Panc1 (cell line): ENCODE measurements around the gene GPX7. TPM values are rescaled to one million over a fixed set of nuclear protein-coding genes. Genes with fewer than 3 reads are reported as not detected.

Experiments used
- ATAC-seq: fragments of 200-7000 bp; cut with Tn5 transposase; 2 replicates; pipeline ENCODE4 v1.9.1; 2020; ENCODE audit warnings: mild to moderate bottlenecking, moderate library complexity
- BruUV-seq: library from RNA; stranded (reverse); fragments of 400-500 nt; replicated peaks from 2 replicates; lab custom pipeline; 2021; lab: Mats Ljungman, UMichigan
- CTCF ChIA-PET: fragments of 300-600 bp; sonication (Branson Sonifier 250); formaldehyde crosslinking; loops from one replicate; lab custom pipeline; 2022; ENCODE audit warnings: antibody characterized with exemption; lab: Charles Lee
- POLR2A ChIA-PET: fragments of 300-600 bp; sonication (Branson Sonifier 250); formaldehyde crosslinking; loops from one replicate; lab custom pipeline; 2022; ENCODE audit warnings: antibody characterized with exemption; lab: Charles Lee
- DNase-seq: peaks from one replicate; pipeline ENCODE4 v3.0.0-alpha.2; 2010; ENCODE audit warnings: low read depth, low spot score
- H3K27ac ChIP-seq: 2 replicates; pipeline ENCODE4 v1.5.1; 2011; ENCODE audit warnings: mild to moderate bottlenecking, low read length, inconsistent platforms
- H3K27me3 ChIP-seq: fragments of 200-500 bp; sonication (Bioruptor generic); 2 replicates; pipeline ENCODE4 v1.6.0; 2014; ENCODE audit warnings: low read length, inconsistent platforms; ENCODE audit not compliant: control insufficient read depth, insufficient read depth
- H3K36me3 ChIP-seq: fragments of 200-500 bp; sonication (Bioruptor generic); 2 replicates; pipeline ENCODE4 v1.5.1; 2014; ENCODE audit warnings: inconsistent platforms, mild to moderate bottlenecking, low read length, moderate library complexity; ENCODE audit not compliant: control insufficient read depth, insufficient read depth
- H3K4me1 ChIP-seq: 2 replicates; pipeline ENCODE4 v1.5.1; 2011; ENCODE audit warnings: inconsistent platforms, mild to moderate bottlenecking, low read length, moderate library complexity; ENCODE audit not compliant: control insufficient read depth, insufficient read depth
- H3K4me3 ChIP-seq, 2 experiments: 2 replicates each; pipeline ENCODE4 v1.5.1; 2011 to 2012; ENCODE audit warnings: low read depth in 2 of 2, low read length in 2 of 2, mild to moderate bottlenecking in 2 of 2, inconsistent platforms in 1 of 2, moderate library complexity in 1 of 2
- H3K9me3 ChIP-seq: fragments of 200-500 bp; sonication (Bioruptor generic); 2 replicates; pipeline ENCODE4 v1.5.1; 2014; ENCODE audit warnings: low read depth, mild to moderate bottlenecking, inconsistent platforms, low read length, moderate library complexity; ENCODE audit not compliant: control insufficient read depth, insufficient read depth
- POLR2AphosphoS5 ChIP-seq: IDR thresholded peaks from 2 replicates; pipeline ENCODE4 v1.6.1; 2012; ENCODE audit warnings: mild to moderate bottlenecking, low read depth, low read length, moderate library complexity
- SIN3A ChIP-seq: IDR thresholded peaks from 2 replicates; pipeline ENCODE4 v1.6.1; 2012; ENCODE audit warnings: low read depth, mild to moderate bottlenecking, low read length, moderate library complexity, borderline replicate concordance; ENCODE audit not compliant: insufficient read depth
- TCF7L2 ChIP-seq: IDR thresholded peaks from 2 replicates; pipeline ENCODE4 v1.6.1; 2011; ENCODE audit warnings: mild to moderate bottlenecking, low read depth, low read length, inconsistent platforms
- in situ Hi-C: cut with HindIII; loops from 2 replicates; pipeline ENCODE4 v1.10.0; 2016; ENCODE audit warnings: low sequenced_read_pairs, low pct_unique_long_range_greater_than_20kb
- intact Hi-C: fragments of 100-400 bp; cut with micrococcal nuclease; formaldehyde crosslinking; loops from one replicate; pipeline ENCODE4 v1.10.0; 2022; ENCODE audit not compliant: unreplicated experiment
- total RNA-seq: library from RNA; stranded (reverse); gene quantifications from one replicate; pipeline ENCODE4 v1.2.1, GENCODE V29; 2021; ENCODE audit not compliant: unreplicated experiment
- TF ChIP-seq, protein P1 (sequence below): fragments of 450-650 bp; IDR thresholded peaks from 2 replicates; pipeline ENCODE4 v1.5.1; 2017; ENCODE audit warnings: mild to moderate bottlenecking
- TF ChIP-seq, protein P2 (sequence below), 2 experiments: IDR thresholded peaks; 2 replicates each; pipeline ENCODE4 v1.6.1; 2011 to 2012; ENCODE audit warnings: low read depth in 2 of 2, control low read depth in 1 of 2, low read length in 1 of 2, mild to moderate bottlenecking in 1 of 2, moderate library complexity in 1 of 2; ENCODE audit not compliant: insufficient read depth in 1 of 2

GPX7 gene
- total RNA-seq, 1 experiment from 2014 or later, result 11.2 TPM

DNA sequence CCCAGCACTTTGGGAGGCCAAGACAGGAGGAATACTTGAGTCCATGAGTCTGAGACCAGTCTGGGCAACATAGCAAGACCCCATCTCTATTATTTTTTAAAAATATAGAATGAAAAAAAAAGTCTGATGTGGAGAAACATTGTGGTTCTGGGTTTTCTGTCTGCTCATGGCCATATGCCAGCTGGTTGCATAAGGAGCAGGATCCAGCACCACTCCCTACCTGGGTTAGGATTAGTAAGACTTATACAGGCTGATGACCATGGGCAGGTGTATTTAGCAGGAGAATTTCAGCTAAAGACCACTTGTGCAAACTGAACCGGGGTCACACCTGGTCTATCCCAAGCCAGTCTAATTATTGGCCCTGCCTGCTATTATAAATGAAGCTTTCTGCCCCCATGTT, 16.7 kb upstream of the GPX7 start:
- POLR2A ChIA-PET, result no interaction called here
- Histone ChIP-seq H3K27ac (no peak overlapping the region), H3K36me3 (no peaks in the 10 kb centered on the region), H3K4me1 (no peaks in the 10 kb centered on the region), H3K27me3 (no peaks in the 10 kb centered on the region; the same call in 1 of the 2 replicates), H3K4me3 (no peak overlapping the region), H3K9me3 (no peaks in the 10 kb centered on the region)
- intact Hi-C loops, result no loop called here
- no peak for DNase-seq
- in situ Hi-C loops, result no loop called here
- CTCF ChIA-PET, result no interaction called here
- TF ChIP-seq, protein P1, sequence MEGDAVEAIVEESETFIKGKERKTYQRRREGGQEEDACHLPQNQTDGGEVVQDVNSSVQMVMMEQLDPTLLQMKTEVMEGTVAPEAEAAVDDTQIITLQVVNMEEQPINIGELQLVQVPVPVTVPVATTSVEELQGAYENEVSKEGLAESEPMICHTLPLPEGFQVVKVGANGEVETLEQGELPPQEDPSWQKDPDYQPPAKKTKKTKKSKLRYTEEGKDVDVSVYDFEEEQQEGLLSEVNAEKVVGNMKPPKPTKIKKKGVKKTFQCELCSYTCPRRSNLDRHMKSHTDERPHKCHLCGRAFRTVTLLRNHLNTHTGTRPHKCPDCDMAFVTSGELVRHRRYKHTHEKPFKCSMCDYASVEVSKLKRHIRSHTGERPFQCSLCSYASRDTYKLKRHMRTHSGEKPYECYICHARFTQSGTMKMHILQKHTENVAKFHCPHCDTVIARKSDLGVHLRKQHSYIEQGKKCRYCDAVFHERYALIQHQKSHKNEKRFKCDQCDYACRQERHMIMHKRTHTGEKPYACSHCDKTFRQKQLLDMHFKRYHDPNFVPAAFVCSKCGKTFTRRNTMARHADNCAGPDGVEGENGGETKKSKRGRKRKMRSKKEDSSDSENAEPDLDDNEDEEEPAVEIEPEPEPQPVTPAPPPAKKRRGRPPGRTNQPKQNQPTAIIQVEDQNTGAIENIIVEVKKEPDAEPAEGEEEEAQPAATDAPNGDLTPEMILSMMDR, result no peak
- TF ChIP-seq, protein P2, sequence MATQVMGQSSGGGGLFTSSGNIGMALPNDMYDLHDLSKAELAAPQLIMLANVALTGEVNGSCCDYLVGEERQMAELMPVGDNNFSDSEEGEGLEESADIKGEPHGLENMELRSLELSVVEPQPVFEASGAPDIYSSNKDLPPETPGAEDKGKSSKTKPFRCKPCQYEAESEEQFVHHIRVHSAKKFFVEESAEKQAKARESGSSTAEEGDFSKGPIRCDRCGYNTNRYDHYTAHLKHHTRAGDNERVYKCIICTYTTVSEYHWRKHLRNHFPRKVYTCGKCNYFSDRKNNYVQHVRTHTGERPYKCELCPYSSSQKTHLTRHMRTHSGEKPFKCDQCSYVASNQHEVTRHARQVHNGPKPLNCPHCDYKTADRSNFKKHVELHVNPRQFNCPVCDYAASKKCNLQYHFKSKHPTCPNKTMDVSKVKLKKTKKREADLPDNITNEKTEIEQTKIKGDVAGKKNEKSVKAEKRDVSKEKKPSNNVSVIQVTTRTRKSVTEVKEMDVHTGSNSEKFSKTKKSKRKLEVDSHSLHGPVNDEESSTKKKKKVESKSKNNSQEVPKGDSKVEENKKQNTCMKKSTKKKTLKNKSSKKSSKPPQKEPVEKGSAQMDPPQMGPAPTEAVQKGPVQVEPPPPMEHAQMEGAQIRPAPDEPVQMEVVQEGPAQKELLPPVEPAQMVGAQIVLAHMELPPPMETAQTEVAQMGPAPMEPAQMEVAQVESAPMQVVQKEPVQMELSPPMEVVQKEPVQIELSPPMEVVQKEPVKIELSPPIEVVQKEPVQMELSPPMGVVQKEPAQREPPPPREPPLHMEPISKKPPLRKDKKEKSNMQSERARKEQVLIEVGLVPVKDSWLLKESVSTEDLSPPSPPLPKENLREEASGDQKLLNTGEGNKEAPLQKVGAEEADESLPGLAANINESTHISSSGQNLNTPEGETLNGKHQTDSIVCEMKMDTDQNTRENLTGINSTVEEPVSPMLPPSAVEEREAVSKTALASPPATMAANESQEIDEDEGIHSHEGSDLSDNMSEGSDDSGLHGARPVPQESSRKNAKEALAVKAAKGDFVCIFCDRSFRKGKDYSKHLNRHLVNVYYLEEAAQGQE (IDR thresholded peaks at IDR 0.05; ENCODE audit: insufficient read depth in 1 of 2, low read depth in 2 of 2, low read length in 1 of 2), result no peak
- TF ChIP-seq POLR2AphosphoS5, result no peak
- no peak for TF ChIP-seq TCF7L2
- TF ChIP-seq SIN3A, result no peak
- ATAC-seq, result no peak
- no TSS peak for BruUV-seq

DNA sequence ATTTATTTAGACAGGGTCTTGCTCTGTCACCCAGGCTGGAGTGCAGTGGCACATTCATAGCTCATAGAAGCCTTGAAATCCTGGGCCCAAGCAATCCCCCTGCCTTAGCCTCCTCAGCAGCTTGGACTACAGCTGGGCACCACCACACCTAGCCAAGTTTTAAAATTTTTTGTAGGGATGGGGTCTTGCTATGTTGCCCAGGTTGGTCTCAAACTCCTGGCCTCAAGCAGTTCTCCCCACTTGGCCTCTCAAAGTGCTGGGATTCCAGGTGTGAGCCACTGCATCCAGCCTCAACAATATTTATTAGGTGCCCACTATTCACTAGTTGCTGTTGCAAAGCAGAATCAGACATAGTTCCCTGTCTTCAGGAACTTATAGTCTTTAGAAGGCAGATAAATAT, 14.1 kb upstream of the GPX7 start:
- no peak overlapping the region for H3K27ac ChIP-seq
- ATAC-seq, result no peak
- POLR2A ChIA-PET, result no interaction called here
- H3K4me1 ChIP-seq, result no peaks in the 10 kb centered on the region
- TF ChIP-seq TCF7L2, result no peak
- TF ChIP-seq, protein P1, result no peak
- TF ChIP-seq SIN3A, result no peak
- no peak for TF ChIP-seq POLR2AphosphoS5
- TF ChIP-seq, protein P2 (IDR thresholded peaks at IDR 0.05; ENCODE audit: insufficient read depth in 1 of 2, low read depth in 2 of 2, low read length in 1 of 2), result no peak
- BruUV-seq, result no TSS peak
- H3K9me3 ChIP-seq, result no peaks in the 10 kb centered on the region
- DNase-seq, result no peak
- intact Hi-C loops, result no loop called here
- H3K27me3 ChIP-seq, result no peaks in the 10 kb centered on the region; the same call in 1 of the 2 replicates
- CTCF ChIA-PET, result no interaction called here
- in situ Hi-C loops, result no loop called here
- no peak overlapping the region for H3K4me3 ChIP-seq
- H3K36me3 ChIP-seq, result no peaks in the 10 kb centered on the region
